NCI-H510A (cell line): ENCODE measurements around the gene PLA2G7.
A peak's percentile ranks its signal among the peaks of the same experiment; 100 is the strongest.
"Not testable (repeated sequence)": the region's sequence is repeated elsewhere in the genome, so short reads cannot be mapped to it uniquely, and the experiment has no call there.

Source experiments
- DNase-seq: peaks from one replicate; lab custom pipeline; 2025; lab: John Stamatoyannopoulos, UW

PLA2G7 gene

GRCh38 chr6:46734867-46735719, at the start of gene PLA2G7:
PLA2G7 (minus strand) TSS chr6:46735375; CDS start chr6:46722891, 12,484 bp downstream.
- DNase-seq, result peak; percentile 33

- no peak for DNase-seq
These were observed 49.4 kb upstream of the PLA2G7 start for GRCh38 chr6:46784535-46784934.

- peak; percentile 53 for DNase-seq
These were observed 46.6 kb upstream of the PLA2G7 start for GRCh38 chr6:46781478-46782378.

GRCh38 chr6:46777476-46778346, 42.5 kb upstream of the PLA2G7 start:
- DNase-seq, result no peak

GRCh38 chr6:46776070-46776712, 41.0 kb upstream of the PLA2G7 start:
- DNase-seq, result no peak

GRCh38 chr6:46774736-46775135, 39.6 kb upstream of the PLA2G7 start:
- DNase-seq, result not testable (repeated sequence)

- no peak for DNase-seq
These were observed 38.2 kb upstream of the PLA2G7 start for GRCh38 chr6:46773201-46773855.

GRCh38 chr6:46772762-46773161, 37.6 kb upstream of the PLA2G7 start:
- no peak for DNase-seq

GRCh38 chr6:46772016-46772415, 36.8 kb upstream of the PLA2G7 start:
- no peak for DNase-seq

GRCh38 chr6:46764961-46765360, 29.8 kb upstream of the PLA2G7 start:
- no peak for DNase-seq

- DNase-seq, result not testable (repeated sequence)
These were observed 29.1 kb upstream of the PLA2G7 start for GRCh38 chr6:46764280-46764679.

- DNase-seq, result no peak
These were observed 28.3 kb upstream of the PLA2G7 start for GRCh38 chr6:46763466-46763865.

GRCh38 chr6:46760925-46761324, 25.8 kb upstream of the PLA2G7 start:
- DNase-seq, result no peak

- DNase-seq, result no peak
These were observed 24.0 kb upstream of the PLA2G7 start for GRCh38 chr6:46758960-46759753.

- DNase-seq, result no peak
These were observed 22.0 kb upstream of the PLA2G7 start for GRCh38 chr6:46757214-46757596.

- DNase-seq, result no peak
These were observed 21.5 kb upstream of the PLA2G7 start for GRCh38 chr6:46756469-46757213.

- no peak for DNase-seq
These were observed 20.7 kb upstream of the PLA2G7 start for GRCh38 chr6:46755865-46756264.

- DNase-seq, result no peak
These were observed 16.5 kb upstream of the PLA2G7 start for GRCh38 chr6:46751658-46752057.

GRCh38 chr6:46749731-46750130, 14.6 kb upstream of the PLA2G7 start:
- DNase-seq, result no peak
